Mucosa of gallbladder (tissue), 1 donor: ENCODE results near the gene TCF12. TPM values are rescaled to one million over a fixed set of nuclear protein-coding genes. Genes with fewer than 3 reads are reported as not detected.

ENCODE experiments used
- DNase-seq: peaks from one replicate; pipeline ENCODE4 v3.0.0-alpha.2; 2020; ENCODE audit warnings: low spot score
- total RNA-seq: library from RNA; stranded (reverse); gene quantifications from one replicate; pipeline ENCODE4 v1.2.1, GENCODE V29; 2021
- donor health status: DM: no; HTN: no; CAD: no.

The TCF12 gene
- total RNA-seq, 1 donor from 2014 or later = 112 TPM

DNA sequence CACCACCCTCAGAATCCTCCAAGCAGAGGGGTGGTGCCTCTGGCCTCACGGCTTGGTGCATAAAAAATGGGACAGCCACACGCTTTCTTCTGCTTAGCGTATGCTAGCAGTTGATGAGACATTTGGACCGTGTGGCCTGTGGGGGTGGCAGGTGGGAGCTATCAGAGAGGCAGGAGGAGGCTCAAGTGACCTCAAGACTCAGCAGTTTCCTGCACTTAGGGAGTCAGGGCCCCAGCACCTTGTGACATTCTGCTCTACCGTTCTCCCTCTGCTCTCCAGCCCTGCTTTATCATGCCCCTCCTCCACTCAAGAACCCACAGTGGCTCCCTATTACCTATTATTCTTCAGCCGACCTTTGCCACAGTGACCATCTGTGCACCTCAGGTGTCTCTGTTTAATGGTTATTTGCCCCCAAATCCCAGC lies 416.9 kb downstream of the TCF12 start:
- DNase-seq = no peak

DNA sequence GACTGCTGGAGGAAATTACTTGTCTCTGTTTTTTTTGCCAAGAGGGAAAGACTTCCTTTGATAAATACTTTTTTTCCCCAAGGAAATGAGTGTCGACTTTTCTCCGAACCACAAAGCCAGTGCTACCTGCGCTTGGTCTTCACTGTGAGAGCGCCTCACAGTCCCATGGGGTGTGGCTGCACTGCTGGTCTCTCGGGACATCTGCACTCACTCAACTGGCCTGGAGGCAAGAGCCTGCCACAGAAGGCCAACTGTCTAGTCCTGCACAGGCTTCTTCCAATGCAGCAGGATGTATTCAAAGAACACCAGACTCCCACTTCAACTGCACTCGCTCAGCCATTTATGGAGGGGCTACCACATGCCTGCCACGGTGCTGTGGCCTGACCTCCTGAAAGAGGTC lies 417.3 kb downstream of the TCF12 start:
- no peak for DNase-seq

DNA sequence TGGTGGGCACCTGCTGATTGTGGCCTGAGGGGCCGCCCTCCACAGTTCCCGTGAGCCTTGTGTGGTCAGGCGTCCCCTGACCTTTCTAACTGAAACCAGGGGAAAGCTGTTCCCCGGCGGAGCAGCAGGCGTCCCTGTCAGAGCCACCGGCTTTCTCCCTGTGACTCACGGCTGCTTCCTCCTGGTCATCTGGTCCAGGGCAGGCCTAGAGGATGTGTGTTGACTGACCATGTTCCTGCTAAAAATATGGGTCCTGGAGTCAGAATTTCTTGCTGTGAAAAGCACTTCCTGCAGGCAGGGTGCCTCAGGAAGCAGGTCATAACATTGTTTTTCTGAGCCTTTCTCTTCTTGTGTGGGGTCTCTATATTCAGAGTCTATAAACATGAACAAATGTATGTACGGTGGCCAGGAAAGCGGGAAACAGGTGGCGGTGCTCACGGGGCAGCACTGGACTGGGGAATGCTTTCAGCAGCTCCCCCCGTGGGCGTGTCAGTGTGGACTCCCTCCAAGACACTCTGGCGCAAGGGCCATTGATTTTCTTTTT lies 419.5 kb downstream of the TCF12 start:
- peak; percentile 71 for DNase-seq

DNA sequence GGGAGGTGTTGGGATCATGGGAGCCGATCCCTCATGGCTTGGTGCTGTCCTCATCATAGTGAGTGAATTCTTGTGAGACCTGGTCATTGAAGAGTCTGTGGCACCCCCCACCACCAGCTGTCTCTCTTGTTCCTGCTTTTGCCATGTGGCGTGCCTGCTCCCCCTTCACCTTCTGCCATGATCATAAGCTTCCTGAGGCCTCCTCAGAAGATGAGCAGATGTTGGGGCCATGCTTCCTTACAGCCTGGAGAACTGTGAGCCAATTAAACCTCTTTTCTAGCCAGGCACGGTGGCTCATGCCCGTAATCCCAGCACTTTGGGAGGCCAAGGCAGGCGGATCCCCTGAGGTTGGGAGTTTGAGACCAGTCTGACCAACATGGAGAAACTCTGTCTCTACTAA lies 420.9 kb downstream of the TCF12 start:
- no peak for DNase-seq

Other genes with a start within 250 kb of the TCF12 start
- 44.3 TPM for gene ZNF280D, start 185.1 kb upstream of the TCF12 start, total RNA-seq